Measurements from ENCODE around the gene SNRPA.

- TF ChIP-seq CTCF (conservative IDR thresholded peaks at IDR 0.05) (no peak), EZH2 (IDR thresholded peaks at IDR 0.05; ENCODE audit: low read depth) (no peak)
Observed at GRCh38 chr19:40743926-40744325, 7.1 kb upstream of the SNRPA start.
